Mesendoderm (in vitro differentiated cells): ENCODE data around the gene ZPLD1.

ENCODE experiments used
- DNase-seq: peaks from one replicate; pipeline ENCODE4 v3.0.0; 2013
- H2AK5ac ChIP-seq: 2 replicates; pipeline ENCODE4 v1.6.1; 2013; ENCODE audit warnings: low read length, inconsistent platforms
- H2BK120ac ChIP-seq: 2 replicates; pipeline ENCODE4 v1.6.1; 2013; ENCODE audit warnings: low read depth, mild to moderate bottlenecking, low read length, moderate library complexity, mixed read lengths
- H2BK15ac ChIP-seq: replicated peaks from 2 replicates; pipeline ENCODE4 v1.6.1; 2013; ENCODE audit warnings: low read depth, mild to moderate bottlenecking, moderate library complexity
- H2BK5ac ChIP-seq: 2 replicates; pipeline ENCODE4 v1.6.1; 2013; ENCODE audit warnings: low read length, inconsistent platforms
- H3K18ac ChIP-seq: 2 replicates; pipeline ENCODE4 v1.6.1; 2013; ENCODE audit warnings: mild to moderate bottlenecking, low read length, mixed read lengths
- H3K23ac ChIP-seq: one replicate; pipeline ENCODE4 v1.6.1; 2013; ENCODE audit warnings: low read length
- H3K27ac ChIP-seq: 2 replicates; pipeline ENCODE4 v1.5.1; 2013; ENCODE audit warnings: low read depth, mild to moderate bottlenecking, inconsistent platforms, low read length, moderate library complexity
- H3K27me3 ChIP-seq: 2 replicates; pipeline ENCODE4 v1.6.1; 2013; ENCODE audit warnings: low read length, control low read depth, mild to moderate bottlenecking, inconsistent platforms; ENCODE audit not compliant: insufficient read depth, poor library complexity
- H3K36me3 ChIP-seq: 2 replicates; pipeline ENCODE4 v1.6.1; 2013; ENCODE audit warnings: low read length, inconsistent platforms; ENCODE audit not compliant: control insufficient read depth, insufficient read depth
- H3K4ac ChIP-seq: one replicate; pipeline ENCODE4 v1.6.1; 2013; ENCODE audit warnings: low read depth, mild to moderate bottlenecking, low read length, moderate library complexity
- H3K4me1 ChIP-seq: 2 replicates; pipeline ENCODE4 v1.6.1; 2013; ENCODE audit warnings: low read depth, low read length, inconsistent platforms; ENCODE audit not compliant: control insufficient read depth
- H3K4me2 ChIP-seq: 2 replicates; pipeline ENCODE4 v1.6.1; 2013; ENCODE audit warnings: low read length
- H3K4me3 ChIP-seq: 2 replicates; pipeline ENCODE4 v1.5.1; 2013; ENCODE audit warnings: mild to moderate bottlenecking, low read length
- H3K56ac ChIP-seq: one replicate; pipeline ENCODE4 v1.6.1; 2013; ENCODE audit warnings: low read length
- H3K79me1 ChIP-seq: 2 replicates; pipeline ENCODE4 v1.6.1; 2013; ENCODE audit warnings: low read length, inconsistent platforms
- H3K79me2 ChIP-seq: 2 replicates; pipeline ENCODE4 v1.6.1; 2013; ENCODE audit warnings: mild to moderate bottlenecking, low read length; ENCODE audit not compliant: control insufficient read depth, insufficient read depth
- H3K9ac ChIP-seq: 2 replicates; pipeline ENCODE4 v1.6.1; 2013; ENCODE audit warnings: low read length, inconsistent platforms
- H4K5ac ChIP-seq: one replicate; pipeline ENCODE4 v1.6.1; 2013; ENCODE audit warnings: low read length
- H4K8ac ChIP-seq: one replicate; pipeline ENCODE4 v1.6.1; 2013; ENCODE audit warnings: low read depth, mild to moderate bottlenecking, control low read depth, low read length, moderate library complexity
- WGBS: extraction: QIAGEN DNeasy Blood & Tissue Kit; methylation state at CpG from one replicate; pipeline ENCODE4 v1.1.7; 2013; ENCODE audit warnings: low lambda C conversion rate, missing lambda C conversion rate; ENCODE audit not compliant: insufficient coverage; ENCODE audit errors: extremely low coverage; 5-methylcytosine and 5-hydroxymethylcytosine counted together

ZPLD1 gene

DNA sequence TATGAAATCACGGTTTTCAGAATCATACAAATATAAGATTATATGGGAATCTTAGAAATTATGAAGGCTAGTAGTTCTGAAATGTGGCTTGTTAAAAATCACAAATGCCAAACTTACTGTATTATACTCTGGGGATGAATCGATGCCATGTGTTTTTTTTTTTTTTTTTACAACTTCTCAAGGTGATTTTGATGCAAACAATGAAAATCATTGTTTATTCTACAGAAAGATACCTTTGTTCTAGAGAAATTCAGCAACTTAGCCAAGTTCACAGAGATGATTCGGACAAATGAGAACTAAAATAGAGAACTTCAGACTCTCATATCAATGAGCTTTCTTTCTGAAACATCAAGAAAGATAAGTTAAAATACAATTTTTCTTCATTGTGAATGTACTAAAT, 92.0 kb downstream of the ZPLD1 start:
- no CpG with 5 or more reads among the region's 3 CpGs for WGBS

DNA sequence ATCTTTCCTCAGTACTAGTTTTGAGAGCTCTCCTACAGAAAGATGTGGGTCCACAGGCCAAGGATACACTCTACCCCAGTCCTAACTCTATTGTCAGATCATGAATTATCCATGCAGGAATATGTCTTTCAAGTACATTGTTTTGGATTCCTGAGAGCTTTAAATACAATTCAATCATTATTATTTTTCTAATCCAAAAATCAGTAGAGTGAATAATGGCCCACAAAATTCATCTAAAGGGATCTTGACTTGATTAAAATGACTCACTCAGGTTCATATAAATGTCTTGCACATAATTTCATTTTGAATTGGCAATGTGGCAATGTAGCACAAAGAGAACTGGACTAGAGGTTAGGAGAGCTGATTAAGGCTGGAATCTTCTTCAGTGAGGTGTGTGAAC, 93.9 kb downstream of the ZPLD1 start:
- Histone ChIP-seq H2BK5ac (no peak overlapping the region), H3K4me1 (no peaks in the 10 kb centered on the region), H4K8ac (no peak overlapping the region), H3K56ac (no peak overlapping the region), H3K9ac (no peak overlapping the region), H3K18ac (no peak overlapping the region), H3K4me2 (no peak overlapping the region), H4K5ac (no peak overlapping the region), H2AK5ac (no peak overlapping the region), H3K79me2 (no peaks in the 10 kb centered on the region), H2BK120ac (no peak overlapping the region), H2BK15ac (no peak overlapping the region), H3K27ac (no peak overlapping the region), H3K79me1 (no peaks in the 10 kb centered on the region), H3K4me3 (no peak overlapping the region), H3K23ac (no peak overlapping the region), H3K36me3 (no peaks in the 10 kb centered on the region), H3K27me3 (no peaks in the 10 kb centered on the region), H3K4ac (no peak overlapping the region)
- no peak for DNase-seq

More for the DNA sequence above, 92.0 kb downstream of the ZPLD1 start:
- no peak overlapping the region for H3K4me3 ChIP-seq
- no peak overlapping the region for H3K4ac ChIP-seq
- no peak overlapping the region for H4K8ac ChIP-seq
- H3K4me2 ChIP-seq, result no peak overlapping the region
- H3K27ac ChIP-seq, result no peak overlapping the region
- no peak overlapping the region for H2BK15ac ChIP-seq
- no peaks in the 10 kb centered on the region for H3K27me3 ChIP-seq
- no peak overlapping the region for H3K9ac ChIP-seq
- H3K36me3 ChIP-seq, result no peaks in the 10 kb centered on the region
- no peaks in the 10 kb centered on the region for H3K79me2 ChIP-seq
- H3K4me1 ChIP-seq, result no peaks in the 10 kb centered on the region
- H3K18ac ChIP-seq, result no peak overlapping the region
- no peak for DNase-seq
- H2BK120ac ChIP-seq, result no peak overlapping the region
- no peak overlapping the region for H3K56ac ChIP-seq
- H3K23ac ChIP-seq, result no peak overlapping the region
- H2AK5ac ChIP-seq, result no peak overlapping the region
- H3K79me1 ChIP-seq, result no peaks in the 10 kb centered on the region
- no peak overlapping the region for H2BK5ac ChIP-seq
- H4K5ac ChIP-seq, result no peak overlapping the region
